Gastroesophageal sphincter (tissue), 3 donors: ENCODE measurements around the gene CMC1.

Source experiments
- EP300 ChIP-seq: sonication (generic); formaldehyde crosslinking; IDR thresholded peaks from one replicate; pipeline ENCODE4 v1.6.1; 2017; ENCODE audit warnings: antibody characterized with exemption, mild to moderate bottlenecking
- POLR2AphosphoS5 ChIP-seq: sonication (generic); formaldehyde crosslinking; IDR thresholded peaks from one replicate; pipeline ENCODE4 v1.6.1; 2017; ENCODE audit warnings: antibody characterized with exemption
- TF ChIP-seq, protein P1 (sequence below), 4 experiments: fragments of 200-600 bp in 2 of 4; fragments of 450-650 bp in 2 of 4; sonication (generic) in 1 of 4; IDR thresholded peaks; one replicate each; pipeline ENCODE4 v1.5.1; 2017 to 2019; ENCODE audit warnings: antibody characterized with exemption in 4 of 4, mild to moderate bottlenecking in 2 of 4, moderate library complexity in 2 of 4

- TF ChIP-seq, protein P1, sequence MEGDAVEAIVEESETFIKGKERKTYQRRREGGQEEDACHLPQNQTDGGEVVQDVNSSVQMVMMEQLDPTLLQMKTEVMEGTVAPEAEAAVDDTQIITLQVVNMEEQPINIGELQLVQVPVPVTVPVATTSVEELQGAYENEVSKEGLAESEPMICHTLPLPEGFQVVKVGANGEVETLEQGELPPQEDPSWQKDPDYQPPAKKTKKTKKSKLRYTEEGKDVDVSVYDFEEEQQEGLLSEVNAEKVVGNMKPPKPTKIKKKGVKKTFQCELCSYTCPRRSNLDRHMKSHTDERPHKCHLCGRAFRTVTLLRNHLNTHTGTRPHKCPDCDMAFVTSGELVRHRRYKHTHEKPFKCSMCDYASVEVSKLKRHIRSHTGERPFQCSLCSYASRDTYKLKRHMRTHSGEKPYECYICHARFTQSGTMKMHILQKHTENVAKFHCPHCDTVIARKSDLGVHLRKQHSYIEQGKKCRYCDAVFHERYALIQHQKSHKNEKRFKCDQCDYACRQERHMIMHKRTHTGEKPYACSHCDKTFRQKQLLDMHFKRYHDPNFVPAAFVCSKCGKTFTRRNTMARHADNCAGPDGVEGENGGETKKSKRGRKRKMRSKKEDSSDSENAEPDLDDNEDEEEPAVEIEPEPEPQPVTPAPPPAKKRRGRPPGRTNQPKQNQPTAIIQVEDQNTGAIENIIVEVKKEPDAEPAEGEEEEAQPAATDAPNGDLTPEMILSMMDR (IDR thresholded peaks at IDR 0.05), result no peak
- TF ChIP-seq POLR2AphosphoS5 (no peak), EP300 (no peak)
Observed at GRCh38 chr3:28322464-28322863, 81.0 kb downstream of the CMC1 start.
